Mesenchymal stem cell (in vitro differentiated cells and primary cell): ENCODE data around the gene NGB.

Experiments used
- DNase-seq: peaks from one replicate; pipeline ENCODE4 v3.0.0-alpha.2; 2013
- H2AFZ ChIP-seq: one replicate; pipeline ENCODE4 v1.6.1; 2013; ENCODE audit warnings: low read depth, mild to moderate bottlenecking, control low read depth, inconsistent platforms, low read length, moderate library complexity
- H2AK5ac ChIP-seq: 2 replicates; pipeline ENCODE4 v1.6.1; 2013; ENCODE audit warnings: low read length, moderate library complexity, mild to moderate bottlenecking, inconsistent platforms; ENCODE audit not compliant: severe bottlenecking
- H2BK120ac ChIP-seq: one replicate; pipeline ENCODE4 v1.6.1; 2013; ENCODE audit warnings: low read depth, mild to moderate bottlenecking, inconsistent platforms, low read length, moderate library complexity
- H2BK12ac ChIP-seq, 2 experiments: one replicate each; pipeline ENCODE4 v1.6.1; 2013; ENCODE audit warnings: inconsistent platforms in 2 of 2, low read length in 2 of 2, mild to moderate bottlenecking in 2 of 2, moderate library complexity in 2 of 2, control low read depth in 1 of 2
- H2BK15ac ChIP-seq: one replicate; pipeline ENCODE4 v1.6.1; 2013; ENCODE audit warnings: mild to moderate bottlenecking, low read depth, inconsistent platforms; ENCODE audit not compliant: poor library complexity, severe bottlenecking
- H2BK5ac ChIP-seq: 2 replicates; pipeline ENCODE4 v1.6.1; 2013; ENCODE audit warnings: low read depth, mild to moderate bottlenecking, low read length, control low read depth, inconsistent platforms; ENCODE audit not compliant: poor library complexity, severe bottlenecking
- H3K14ac ChIP-seq, 2 experiments: one replicate each; pipeline ENCODE4 v1.6.1; 2013; ENCODE audit warnings: inconsistent platforms in 2 of 2, low read length in 2 of 2, control low read depth in 1 of 2, mild to moderate bottlenecking in 1 of 2, moderate library complexity in 1 of 2
- H3K18ac ChIP-seq, 2 experiments: one replicate each; pipeline ENCODE4 v1.6.1; 2013; ENCODE audit warnings: inconsistent platforms in 2 of 2, low read length in 2 of 2, control low read depth in 1 of 2, low read depth in 1 of 2, mild to moderate bottlenecking in 1 of 2
- H3K23ac ChIP-seq, 2 experiments: one replicate each; pipeline ENCODE4 v1.6.1; 2013; ENCODE audit warnings: inconsistent platforms in 2 of 2, low read length in 2 of 2, mild to moderate bottlenecking in 2 of 2, moderate library complexity in 2 of 2, control low read depth in 1 of 2
- H3K27ac ChIP-seq: 2 replicates; pipeline ENCODE4 v1.5.1; 2013; ENCODE audit warnings: mild to moderate bottlenecking, moderate library complexity, low read length, control low read depth, inconsistent platforms; ENCODE audit not compliant: poor library complexity, severe bottlenecking
- H3K27me3 ChIP-seq, 2 experiments: 2 replicates each; pipeline versions ENCODE4 v1.6.1 to v1.7.0; 2013; ENCODE audit warnings: low read length in 2 of 2, mild to moderate bottlenecking in 2 of 2, moderate library complexity in 2 of 2, control low read depth in 1 of 2, inconsistent platforms in 1 of 2; ENCODE audit not compliant: control insufficient read depth in 1 of 2, insufficient read depth in 1 of 2
- H3K36me3 ChIP-seq, 2 experiments: 2 replicates each; pipeline versions ENCODE4 v1.6.1 to v1.7.0; 2013; ENCODE audit warnings: low read length in 2 of 2, control low read depth in 1 of 2, inconsistent platforms in 1 of 2, low read depth in 1 of 2, mild to moderate bottlenecking in 1 of 2; ENCODE audit not compliant: insufficient read depth in 2 of 2, control insufficient read depth in 1 of 2
- H3K4ac ChIP-seq, 2 experiments: one replicate each; pipeline ENCODE4 v1.6.1; 2013; ENCODE audit warnings: inconsistent platforms in 2 of 2, low read length in 2 of 2, mild to moderate bottlenecking in 2 of 2, moderate library complexity in 2 of 2, control low read depth in 1 of 2, low read depth in 1 of 2
- H3K4me1 ChIP-seq: 2 replicates; pipeline ENCODE4 v1.6.1; 2013; ENCODE audit warnings: low read depth, low read length, control low read depth; ENCODE audit not compliant: control insufficient read depth, insufficient read depth
- H3K4me2 ChIP-seq: 2 replicates; pipeline ENCODE4 v1.6.1; 2013; ENCODE audit warnings: low read length, mild to moderate bottlenecking, inconsistent platforms; ENCODE audit not compliant: poor library complexity, severe bottlenecking
- H3K4me3 ChIP-seq, 2 experiments: 2 replicates each; pipeline versions ENCODE4 v1.5.1 to v1.7.0; 2013; ENCODE audit warnings: low read length in 2 of 2, mild to moderate bottlenecking in 2 of 2, control low read depth in 1 of 2, low read depth in 1 of 2; ENCODE audit not compliant: insufficient read depth in 1 of 2
- H3K79me1 ChIP-seq: replicated peaks from 2 replicates; pipeline ENCODE4 v1.6.1; 2013; ENCODE audit warnings: mild to moderate bottlenecking, control low read depth, low read length, inconsistent platforms; ENCODE audit not compliant: poor library complexity, severe bottlenecking
- H3K9ac ChIP-seq: 2 replicates; pipeline ENCODE4 v1.7.0; 2013; ENCODE audit warnings: mild to moderate bottlenecking, low read length, moderate library complexity
- H3K9me3 ChIP-seq: 2 replicates; pipeline ENCODE4 v1.7.0; 2013; ENCODE audit warnings: mild to moderate bottlenecking, low read length; ENCODE audit not compliant: control insufficient read depth
- H4K8ac ChIP-seq: one replicate; pipeline ENCODE4 v1.6.1; 2013; ENCODE audit warnings: inconsistent platforms, mild to moderate bottlenecking, low read length, moderate library complexity
- H4K91ac ChIP-seq: one replicate; pipeline ENCODE4 v1.6.1; 2013; ENCODE audit warnings: mild to moderate bottlenecking, low read length, inconsistent platforms
- WGBS: methylation state at CpG from one replicate; pipeline ENCODE4 v1.1.7; 2013; ENCODE audit warnings: mixed read lengths; 5-methylcytosine and 5-hydroxymethylcytosine counted together

NGB gene

GRCh38 chr14:77279719-77280118 is 8.7 kb upstream of the NGB start:
- Histone ChIP-seq H2AK5ac (no peak overlapping the region), H2AFZ (no peak overlapping the region), H2BK12ac (no peak overlapping the region), H3K79me1 (no peaks in the 10 kb centered on the region), H3K4me2 (no peak overlapping the region), H2BK120ac (no peak overlapping the region), H3K18ac (no peak overlapping the region), H3K4me3 (no peak overlapping the region), H3K27me3 (no peaks in the 10 kb centered on the region), H3K9ac (no peak overlapping the region), H3K4ac (no peak overlapping the region), H2BK15ac (no peak overlapping the region), H3K27ac (no peak overlapping the region), H3K23ac (no peak overlapping the region), H2BK5ac (no peak overlapping the region), H4K8ac (no peak overlapping the region), H4K91ac (no peak overlapping the region), H3K4me1 (no peaks in the 10 kb centered on the region), H3K9me3 (no peaks in the 10 kb centered on the region), H3K14ac (no peak overlapping the region), H3K36me3 (peaks cover 72 to 77% of the 10 kb centered on the region in 2 experiments)
- WGBS: 87% methylated on average over 13 of the region's 13 CpGs
- no peak for DNase-seq

GRCh38 chr14:77278461-77279230 is 7.6 kb upstream of the NGB start:
- no peak for DNase-seq
- Histone ChIP-seq H3K4me2 (no peak overlapping the region), H3K14ac (no peak overlapping the region), H3K36me3 (peaks cover 66% of the 10 kb centered on the region in 2 experiments), H2BK12ac (no peak overlapping the region), H3K18ac (no peak overlapping the region), H3K23ac (no peak overlapping the region), H3K4ac (no peak overlapping the region), H2AFZ (no peak overlapping the region), H2BK120ac (no peak overlapping the region), H4K91ac (no peak overlapping the region), H4K8ac (no peak overlapping the region), H2BK15ac (no peak overlapping the region), H2BK5ac (no peak overlapping the region), H3K4me3 (no peak overlapping the region), H2AK5ac (no peak overlapping the region), H3K9ac (no peak overlapping the region), H3K9me3 (no peaks in the 10 kb centered on the region), H3K79me1 (no peaks in the 10 kb centered on the region), H3K27ac (no peak overlapping the region), H3K27me3 (no peaks in the 10 kb centered on the region), H3K4me1 (no peaks in the 10 kb centered on the region)
- WGBS: 97% methylated on average over 12 of the region's 14 CpGs

GRCh38 chr14:77276959-77277358 is 6.0 kb upstream of the NGB start:
- DNase-seq: no peak

GRCh38 chr14:77276295-77276935 is 5.4 kb upstream of the NGB start:
- H3K4me3 ChIP-seq: no peak overlapping the region
- H3K27me3 ChIP-seq: peaks cover 3 to 10% of the 10 kb centered on the region in 2 experiments
- no peak for DNase-seq
- H3K36me3 ChIP-seq: peaks cover 44 to 52% of the 10 kb centered on the region in 2 experiments
- 87% methylated on average over 15 of the region's 15 CpGs for WGBS
- no peak overlapping the region for H4K91ac ChIP-seq
- no peak overlapping the region for H2BK5ac ChIP-seq
- no peak overlapping the region for H2BK120ac ChIP-seq
- no peak overlapping the region for H3K4me2 ChIP-seq
- H3K9me3 ChIP-seq: no peaks in the 10 kb centered on the region
- H3K4ac ChIP-seq: no peak overlapping the region
- H2AFZ ChIP-seq: no peak overlapping the region
- H2BK12ac ChIP-seq: no peak overlapping the region
- no peak overlapping the region for H3K14ac ChIP-seq
- H3K18ac ChIP-seq: no peak overlapping the region
- no peak overlapping the region for H2AK5ac ChIP-seq
- no peak overlapping the region for H2BK15ac ChIP-seq
- no peak overlapping the region for H4K8ac ChIP-seq
- no peak overlapping the region for H3K23ac ChIP-seq
- no peaks in the 10 kb centered on the region for H3K79me1 ChIP-seq
- H3K4me1 ChIP-seq: no peaks in the 10 kb centered on the region
- no peak overlapping the region for H3K27ac ChIP-seq
- H3K9ac ChIP-seq: no peak overlapping the region

More at GRCh38 chr14:77276959-77277358, 6.0 kb upstream of the NGB start:
- Histone ChIP-seq H3K36me3 (peaks cover 50 to 58% of the 10 kb centered on the region in 2 experiments), H2BK12ac (no peak overlapping the region), H3K18ac (no peak overlapping the region), H2AK5ac (no peak overlapping the region), H4K91ac (no peak overlapping the region), H3K9ac (no peak overlapping the region), H3K4me1 (no peaks in the 10 kb centered on the region), H3K79me1 (no peaks in the 10 kb centered on the region), H3K27me3 (peaks cover 0 to 8% of the 10 kb centered on the region in 2 experiments), H3K4me2 (no peak overlapping the region), H3K4ac (no peak overlapping the region), H3K23ac (no peak overlapping the region), H3K27ac (no peak overlapping the region), H3K14ac (no peak overlapping the region), H2AFZ (no peak overlapping the region), H2BK120ac (no peak overlapping the region), H3K9me3 (no peaks in the 10 kb centered on the region), H2BK15ac (no peak overlapping the region), H3K4me3 (no peak overlapping the region), H4K8ac (no peak overlapping the region), H2BK5ac (no peak overlapping the region)
- 91% methylated on average over 12 of the region's 12 CpGs for WGBS
